ENCODE results near the gene RBBP4. TPM values are rescaled to one million over a fixed set of nuclear protein-coding genes. Genes with fewer than 3 reads are reported as not detected.
A peak's percentile ranks its signal among the peaks of the same experiment; 100 is the strongest.

The RBBP4 gene
- total RNA-seq (2021; fragmentation: NEBNext Ultra II Directional; extraction: Animal tissue kit (Norgen Biotek cat#: 25700)), result 397 and 402 TPM in 2 replicates
- polyA plus RNA-seq (2011; rRNA removed), result 93.1 and 147 TPM in 2 replicates
- polyA plus RNA-seq (2011; cell fraction: cytosol; rRNA removed), result 147 TPM
- polyA plus RNA-seq (2011; cell fraction: nucleus; rRNA removed), result 97.4 TPM
- polyA plus RNA-seq (2012, experiment 1 of 2), result 262 to 316 TPM (median 294 TPM) in 4 replicates
- polyA plus RNA-seq (2012, experiment 2 of 2), result 36.2 TPM
- polyA plus RNA-seq (2013, experiment 1 of 2), result 165 TPM
- 156 TPM for polyA plus RNA-seq (2013, experiment 2 of 2)
- polyA minus RNA-seq (2011; rRNA and poly(A)+ RNA removed), result 297 and 391 TPM in 2 replicates
- polyA minus RNA-seq (2011; cell fraction: cytosol; rRNA and poly(A)+ RNA removed), result 150 TPM
- polyA minus RNA-seq (2011; cell fraction: nucleus; rRNA and poly(A)+ RNA removed), result 219 TPM
- long read RNA-seq, experiment 1, full-length matches to known transcripts, result 47 of 158 reads
- long read RNA-seq, experiment 1, partial matches to known transcripts, result 69 of 158 reads
- long read RNA-seq, experiment 1, other reads (novel, unspliced or antisense), result 42 of 158 reads
- long read RNA-seq, experiment 2, full-length matches to known transcripts, result 29 of 53 reads
- long read RNA-seq, experiment 2, partial matches to known transcripts, result 6 of 53 reads
- long read RNA-seq, experiment 2, other reads (novel, unspliced or antisense), result 18 of 53 reads

DNA sequence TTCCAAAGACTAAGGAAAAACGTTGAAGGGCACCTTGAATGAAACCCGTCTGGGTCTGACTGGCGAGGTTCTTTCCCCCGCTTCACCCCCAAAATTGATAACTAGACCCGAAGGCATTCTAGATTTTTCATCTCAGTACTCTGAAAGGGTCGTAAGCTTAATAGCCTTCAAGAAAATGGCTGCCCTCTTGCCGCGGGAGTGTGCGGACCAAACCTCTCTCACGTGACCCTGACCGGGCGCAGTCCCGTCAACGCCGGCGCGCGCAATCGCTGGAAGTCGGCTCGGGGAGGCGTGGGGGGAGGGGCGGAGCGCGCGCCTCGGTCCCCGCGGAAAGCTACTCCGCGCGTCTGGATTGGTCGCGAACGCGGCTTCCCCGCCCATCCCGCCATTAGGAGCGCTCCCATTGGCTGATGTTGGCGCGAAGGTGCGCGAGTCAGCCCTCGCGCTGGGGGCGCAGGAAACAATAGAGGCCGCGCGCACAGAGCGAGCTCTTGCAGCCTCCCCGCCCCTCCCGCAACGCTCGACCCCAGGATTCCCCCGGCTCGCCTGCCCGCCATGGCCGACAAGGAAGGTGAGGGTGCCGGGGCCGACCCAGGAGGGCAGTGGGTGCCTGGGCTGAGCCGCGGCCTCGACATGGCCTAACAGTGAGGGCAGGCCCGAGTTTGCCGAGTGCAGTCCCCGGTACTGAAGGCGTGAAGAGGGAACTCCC is at the start of gene RBBP4:
Gene RBBP4 (plus strand): TSS at position 457 of the 709 bp plus-strand sequence. CDS start 99 bp downstream, at position 556.
- Histone ChIP-seq H3K36me3 (ENCODE audit: control insufficient read depth in 2 of 4, insufficient read depth in 4 of 4, low read length in 3 of 4) (peaks cover 2 to 47% (median 25%) of the 10 kb centered on the region in 4 experiments; a peak in 7 of 8 replicates), H3K4me1 (replicated peaks in 1 of 4; ENCODE audit: control insufficient read depth in 3 of 4, insufficient read depth in 4 of 4, low read length in 3 of 4) (peaks cover 0 to 5% (median 1%) of the 10 kb centered on the region in 4 experiments; a peak in 4 of 7 replicates), H3K9ac (replicated peaks in 1 of 4; ENCODE audit: extremely low read depth in 1 of 4, low read depth in 3 of 4, low read length in 3 of 4) (peak within 1 kb of the TSS; percentile 98 to 99 (median 98)), H3K18ac (ENCODE audit: extremely low read depth, low read length) (peak within 1 kb of the TSS; percentile 98), H2BK12ac (ENCODE audit: low read depth, low read length) (peak within 1 kb of the TSS; percentile 97), H2BK15ac (ENCODE audit: low read length) (no peak within 1 kb of the TSS), H3K56ac (replicated peaks; ENCODE audit: insufficient read length, low read depth, low read length) (peak within 1 kb of the TSS; percentile 94), H2BK20ac (ENCODE audit: low read length) (no peak within 1 kb of the TSS), H3K27ac (ENCODE audit: low read depth, low read length) (peak within 1 kb of the TSS; percentile 99), H2BK5ac (ENCODE audit: low read depth, low read length) (peak within 1 kb of the TSS; percentile 98), H4K91ac (replicated peaks; ENCODE audit: insufficient read length, low read length) (peak within 1 kb of the TSS; percentile 84), H3K79me2 (ENCODE audit: control insufficient read depth in 1 of 2, insufficient read depth in 2 of 2, low read length in 2 of 2) (peaks cover 13 to 82% of the 10 kb centered on the region in 2 experiments), H2AK5ac (ENCODE audit: low read depth, low read length) (peak within 1 kb of the TSS; percentile 92), H4K8ac (ENCODE audit: extremely low read depth, insufficient read depth, low read length) (peak within 1 kb of the TSS; percentile 99), H4K5ac (ENCODE audit: insufficient read length, low read depth, low read length) (peak within 1 kb of the TSS; percentile 93), H3K4me3 (ENCODE audit: extremely low read depth in 1 of 4, insufficient read depth in 2 of 4, low read depth in 3 of 4, low read length in 4 of 4) (peak within 1 kb of the TSS; percentile 99), H2AFZ (ENCODE audit: low read length) (peak within 1 kb of the TSS; percentile 67; the same call in 1 of the 2 replicates), H3K79me1 (ENCODE audit: low read depth, low read length) (peaks cover 2% of the 10 kb centered on the region; the same call in 1 of the 2 replicates), H4K20me1 (replicated peaks in 1 of 2; ENCODE audit: control insufficient read depth in 1 of 2, insufficient read depth in 2 of 2, low read length in 2 of 2) (peaks cover 4 to 7% of the 10 kb centered on the region in 2 experiments), H2BK120ac (replicated peaks; ENCODE audit: low read depth, low read length) (peak within 1 kb of the TSS; percentile 80), H3K9me3 (ENCODE audit: insufficient read depth in 2 of 2, low read depth in 1 of 2, low read length in 1 of 2) (0 out of 4 replicates have a peak, but pooled peaks cover 0 to 2% of the 10 kb centered on the region in 2 experiments), H3K4ac (replicated peaks; ENCODE audit: insufficient read length, low read depth, low read length) (peak within 1 kb of the TSS; percentile 75), H3K14ac (ENCODE audit: insufficient read length) (no peak within 1 kb of the TSS), H3K27me3 (replicated peaks in 1 of 4; ENCODE audit: control insufficient read depth in 3 of 4, extremely low read depth in 1 of 4, insufficient read depth in 3 of 4, low read length in 3 of 4) (no peaks in the 10 kb centered on the region), H3K23me2 (ENCODE audit: low read depth, low read length) (peaks cover 5% of the 10 kb centered on the region), H3K23ac (ENCODE audit: insufficient read length) (no peak within 1 kb of the TSS), H3K4me2 (ENCODE audit: insufficient read depth in 1 of 2, low read depth in 2 of 2, low read length in 2 of 2) (peak within 1 kb of the TSS; percentile 91 to 95)
- WGBS, 2 experiments (ENCODE audit: extremely low coverage in 1 of 2, insufficient coverage in 1 of 2, insufficient read length in 1 of 2, insufficient replicate concordance in 2 of 2, low coverage in 1 of 2, low lambda C conversion rate in 2 of 2, missing lambda C conversion rate in 1 of 2), result 3% methylated on average over 53 of the region's 67 CpGs; no CpG with 5 or more reads in 1 of the 2 experiments
- ChIA-PET POLR2A (ENCODE audit: partially characterized antibody) (interaction anchor here (0.5 to 8.7 kb wide), 48 partner anchors 11 to 543 kb away, joined by 3 to 118 read pairs (median 4); partner anchors contain the start of genes BSDC1, KPNA6, S100PBP and SYNC), CTCF (ENCODE audit: partially characterized antibody) (interaction anchor here (0.6 to 1.5 kb wide), 2 partner anchors 250 to 903 kb away, joined by 3 read pairs; no protein-coding TSS in a partner anchor)
- no peak for FAIRE-seq
- peak; percentile 94 to 99 for DNase-seq (ENCODE audit: low read depth in 1 of 2, low spot score in 2 of 2)
- TF ChIP-seq ASH2L (IDR thresholded peaks at IDR 0.05; ENCODE audit: low read length), result peak; percentile 78
- peak; percentile 66 for TF ChIP-seq CREB1 (IDR thresholded peaks at IDR 0.05)
- peak; percentile 81 for TF ChIP-seq POLR2AphosphoS5 (IDR thresholded peaks at IDR 0.05; ENCODE audit: low read depth, low read length)
- TF ChIP-seq SAP30 (IDR thresholded peaks at IDR 0.05; ENCODE audit: insufficient read depth, insufficient replicate concordance, low read length), result no peak
- no peak for TF ChIP-seq SIX5 (IDR thresholded peaks at IDR 0.05; ENCODE audit: low read depth, low read length)
- TF ChIP-seq, protein P1, sequence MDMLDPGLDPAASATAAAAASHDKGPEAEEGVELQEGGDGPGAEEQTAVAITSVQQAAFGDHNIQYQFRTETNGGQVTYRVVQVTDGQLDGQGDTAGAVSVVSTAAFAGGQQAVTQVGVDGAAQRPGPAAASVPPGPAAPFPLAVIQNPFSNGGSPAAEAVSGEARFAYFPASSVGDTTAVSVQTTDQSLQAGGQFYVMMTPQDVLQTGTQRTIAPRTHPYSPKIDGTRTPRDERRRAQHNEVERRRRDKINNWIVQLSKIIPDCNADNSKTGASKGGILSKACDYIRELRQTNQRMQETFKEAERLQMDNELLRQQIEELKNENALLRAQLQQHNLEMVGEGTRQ (IDR thresholded peaks at IDR 0.05; ENCODE audit: low read length), result peak; percentile 76
- 0 out of 2 replicates have a peak, but pooled peaks have one; percentile 3 for TF ChIP-seq JUND (IDR thresholded peaks at IDR 0.05; ENCODE audit: low read length)
